GM10266 (cell line): Measurements from ENCODE around the gene ABCC2.

ENCODE experiments used
- DNase-seq: peaks from one replicate; pipeline ENCODE4 v3.0.0; 2012; ENCODE audit errors: extremely low spot score
- CTCF ChIP-seq: IDR thresholded peaks from 2 replicates; pipeline ENCODE4 v1.5.1; 2012; ENCODE audit warnings: mild to moderate bottlenecking, low read depth; ENCODE audit not compliant: control insufficient read depth, insufficient read depth; ENCODE audit errors: missing control alignments

Gene ABCC2

GRCh38 chr10:99807786-99808185, 25.3 kb downstream of the ABCC2 start:
- no peak for DNase-seq
- TF ChIP-seq CTCF = no peak

GRCh38 chr10:99808270-99808669, 25.8 kb downstream of the ABCC2 start:
- no peak for TF ChIP-seq CTCF
- no peak for DNase-seq

GRCh38 chr10:99809481-99809880, 27.0 kb downstream of the ABCC2 start:
- TF ChIP-seq CTCF = no peak
- no peak for DNase-seq

GRCh38 chr10:99809931-99810615, 27.6 kb downstream of the ABCC2 start:
- no peak for TF ChIP-seq CTCF
- DNase-seq = no peak

GRCh38 chr10:99812177-99812576, 29.7 kb downstream of the ABCC2 start:
- TF ChIP-seq CTCF = no peak
- no peak for DNase-seq

GRCh38 chr10:99814143-99814542, 31.7 kb downstream of the ABCC2 start:
- TF ChIP-seq CTCF = no peak
- DNase-seq = no peak

GRCh38 chr10:99815621-99816020, 33.2 kb downstream of the ABCC2 start:
- TF ChIP-seq CTCF = no peak
- DNase-seq = no peak
